Esophagus squamous epithelium (tissue), 4 donors: Measurements from ENCODE around the gene PLCXD3.

Source experiments
- CTCF ChIP-seq, 6 experiments: fragments of 450-650 bp in 4 of 6; fragments of 200-600 bp in 2 of 6; sonication (generic) in 2 of 6; IDR thresholded peaks; one replicate each; pipeline ENCODE4 v1.5.1; 2016 to 2019; ENCODE audit warnings: antibody characterized with exemption in 6 of 6, mild to moderate bottlenecking in 4 of 6, moderate library complexity in 4 of 6
- POLR2A ChIP-seq, 4 donors: fragments of 450-650 bp; IDR thresholded peaks; one replicate each; pipeline ENCODE4 v1.6.1; 2017; ENCODE audit warnings: antibody characterized with exemption in 4 of 4, mild to moderate bottlenecking in 4 of 4, moderate library complexity in 3 of 4

GRCh38 chr5:41425736-41426135 is 84.7 kb downstream of the PLCXD3 start:
- TF ChIP-seq CTCF (IDR thresholded peaks at IDR 0.05), result no peak
- TF ChIP-seq POLR2A (IDR thresholded peaks at IDR 0.05), result no peak
